Peyer's patch (tissue), 4 donors: Measurements from ENCODE around the gene PHETA1.

ENCODE experiments used
- POLR2A ChIP-seq, 2 donors: fragments of 450-650 bp; IDR thresholded peaks; one replicate each; pipeline ENCODE4 v1.5.1; 2017; ENCODE audit warnings: antibody characterized with exemption in 2 of 2, mild to moderate bottlenecking in 2 of 2, moderate library complexity in 2 of 2
- TF ChIP-seq, protein P1 (sequence below), 6 experiments: fragments of 450-650 bp in 4 of 6; fragments of 200-600 bp in 2 of 6; sonication (generic) in 1 of 6; IDR thresholded peaks; one replicate each; pipeline ENCODE4 v1.5.1; 2017 to 2019; ENCODE audit warnings: antibody characterized with exemption in 6 of 6, mild to moderate bottlenecking in 3 of 6, moderate library complexity in 1 of 6

DNA sequence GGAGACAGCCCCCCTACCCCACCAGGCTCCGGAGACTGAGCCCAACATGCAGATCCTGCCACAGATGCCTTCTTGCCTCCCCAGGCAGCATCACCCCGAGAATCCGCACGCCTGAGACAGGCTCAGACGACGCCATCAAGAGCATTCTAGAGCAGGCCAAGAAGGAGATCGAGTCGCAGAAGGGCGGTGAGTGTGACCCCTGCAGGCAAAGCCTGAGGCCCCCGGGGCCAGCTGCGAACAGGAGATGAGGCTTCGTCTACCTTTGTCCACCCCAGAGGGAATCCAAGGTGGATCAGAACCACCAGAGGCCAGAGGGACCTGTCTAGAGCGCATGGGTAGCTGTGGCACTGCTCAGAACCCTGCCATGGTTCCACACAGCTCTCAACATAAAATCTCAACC is 56.9 kb downstream of the PHETA1 start:
- TF ChIP-seq, protein P1, sequence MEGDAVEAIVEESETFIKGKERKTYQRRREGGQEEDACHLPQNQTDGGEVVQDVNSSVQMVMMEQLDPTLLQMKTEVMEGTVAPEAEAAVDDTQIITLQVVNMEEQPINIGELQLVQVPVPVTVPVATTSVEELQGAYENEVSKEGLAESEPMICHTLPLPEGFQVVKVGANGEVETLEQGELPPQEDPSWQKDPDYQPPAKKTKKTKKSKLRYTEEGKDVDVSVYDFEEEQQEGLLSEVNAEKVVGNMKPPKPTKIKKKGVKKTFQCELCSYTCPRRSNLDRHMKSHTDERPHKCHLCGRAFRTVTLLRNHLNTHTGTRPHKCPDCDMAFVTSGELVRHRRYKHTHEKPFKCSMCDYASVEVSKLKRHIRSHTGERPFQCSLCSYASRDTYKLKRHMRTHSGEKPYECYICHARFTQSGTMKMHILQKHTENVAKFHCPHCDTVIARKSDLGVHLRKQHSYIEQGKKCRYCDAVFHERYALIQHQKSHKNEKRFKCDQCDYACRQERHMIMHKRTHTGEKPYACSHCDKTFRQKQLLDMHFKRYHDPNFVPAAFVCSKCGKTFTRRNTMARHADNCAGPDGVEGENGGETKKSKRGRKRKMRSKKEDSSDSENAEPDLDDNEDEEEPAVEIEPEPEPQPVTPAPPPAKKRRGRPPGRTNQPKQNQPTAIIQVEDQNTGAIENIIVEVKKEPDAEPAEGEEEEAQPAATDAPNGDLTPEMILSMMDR (IDR thresholded peaks at IDR 0.05), result no peak
- TF ChIP-seq POLR2A (IDR thresholded peaks at IDR 0.05), result no peak
